GM19351 (cell line): ENCODE results near the gene C1D.
"Not testable (repeated sequence)": the region's sequence is repeated elsewhere in the genome, so short reads cannot be mapped to it uniquely, and the experiment has no call there.

Source experiments
- ATAC-seq: cut with Tn5 transposase; IDR thresholded peaks from one replicate; pipeline ENCODE4 v1.9.1; 2021; ENCODE audit warnings: mild to moderate bottlenecking, moderate library complexity; ENCODE audit not compliant: unreplicated experiment

The C1D gene, protein sequence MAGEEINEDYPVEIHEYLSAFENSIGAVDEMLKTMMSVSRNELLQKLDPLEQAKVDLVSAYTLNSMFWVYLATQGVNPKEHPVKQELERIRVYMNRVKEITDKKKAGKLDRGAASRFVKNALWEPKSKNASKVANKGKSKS

DNA sequence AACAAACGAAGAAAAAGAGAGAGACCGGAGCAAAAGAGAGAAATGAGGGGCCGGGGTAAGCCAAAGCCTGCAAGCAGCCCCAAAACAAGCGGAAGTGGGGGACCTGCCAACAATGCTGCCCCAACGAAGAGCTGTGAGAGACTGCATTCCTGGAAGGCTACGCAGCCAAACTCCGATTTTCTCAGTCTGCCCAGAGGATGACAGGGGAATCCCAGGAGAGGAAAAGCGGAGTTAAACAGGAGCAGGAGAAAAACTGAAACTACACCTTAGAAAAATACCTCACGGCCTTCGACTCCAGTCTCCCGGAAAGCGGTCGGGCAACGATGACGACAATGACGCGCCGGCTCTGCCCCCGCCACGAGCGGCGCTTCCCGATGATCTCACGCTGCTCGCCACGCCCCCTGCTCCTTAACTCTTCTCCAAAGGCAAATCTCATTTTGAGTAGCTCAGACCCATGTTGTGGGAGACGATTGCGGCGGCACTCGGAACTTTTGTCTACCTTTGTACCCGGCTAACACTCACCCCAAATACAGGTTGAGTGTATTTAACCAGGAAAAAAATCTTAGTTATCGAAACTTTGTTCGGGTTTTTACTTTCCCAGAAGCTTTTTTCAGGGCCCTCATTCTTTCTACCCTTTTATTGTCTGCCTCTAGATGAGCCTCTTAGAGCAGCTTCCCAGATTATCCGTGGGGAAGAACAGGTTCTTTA, at the start of gene C1D:
Gene C1D (minus strand): TSS at position 325 of the 708 bp plus-strand sequence. CDS start 15,694 bp downstream, outside the sequence.
- ATAC-seq: peak; percentile 95

DNA sequence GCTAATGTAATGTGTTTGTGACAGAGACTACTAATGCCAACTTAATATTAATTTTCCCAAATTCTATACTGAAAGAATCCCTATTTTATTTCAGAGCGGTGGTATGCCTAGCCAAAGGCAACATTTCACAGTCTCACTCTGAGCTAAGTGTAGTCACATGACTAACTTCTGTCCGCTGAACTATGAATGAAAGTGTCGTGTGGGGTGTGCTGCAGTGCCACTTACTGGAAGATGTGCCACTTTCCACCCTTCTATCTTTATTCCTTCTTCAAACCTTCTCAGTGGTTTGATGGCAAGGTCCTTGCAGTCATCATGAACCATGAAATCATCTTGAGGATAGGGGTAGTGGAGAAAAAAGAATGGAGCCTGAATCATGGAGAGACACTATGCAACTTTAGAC, 47.3 kb upstream of the C1D start:
- ATAC-seq: peak; percentile 91

GRCh38 chr2:68108120-68108519, 45.3 kb upstream of the C1D start:
- no peak for ATAC-seq

DNA sequence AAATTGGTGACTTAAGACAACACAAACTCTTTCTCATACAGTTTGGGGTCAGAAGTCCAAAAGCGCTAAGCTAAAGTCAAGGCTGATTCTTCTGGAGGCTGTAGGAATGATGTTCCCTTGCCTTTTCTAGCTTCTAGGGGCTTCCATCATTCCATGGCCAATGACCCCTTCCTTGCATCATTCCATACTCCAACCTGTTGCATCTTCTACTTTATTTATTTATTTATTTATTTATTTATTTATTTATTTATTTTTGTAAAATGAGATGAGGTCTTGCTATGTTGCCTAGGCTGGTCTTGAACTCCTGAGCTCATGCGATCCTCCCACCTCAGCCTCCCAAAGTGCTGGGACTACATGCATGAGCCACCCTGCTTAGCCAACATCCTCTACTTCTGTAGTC, 44.7 kb upstream of the C1D start:
- ATAC-seq: no peak

DNA sequence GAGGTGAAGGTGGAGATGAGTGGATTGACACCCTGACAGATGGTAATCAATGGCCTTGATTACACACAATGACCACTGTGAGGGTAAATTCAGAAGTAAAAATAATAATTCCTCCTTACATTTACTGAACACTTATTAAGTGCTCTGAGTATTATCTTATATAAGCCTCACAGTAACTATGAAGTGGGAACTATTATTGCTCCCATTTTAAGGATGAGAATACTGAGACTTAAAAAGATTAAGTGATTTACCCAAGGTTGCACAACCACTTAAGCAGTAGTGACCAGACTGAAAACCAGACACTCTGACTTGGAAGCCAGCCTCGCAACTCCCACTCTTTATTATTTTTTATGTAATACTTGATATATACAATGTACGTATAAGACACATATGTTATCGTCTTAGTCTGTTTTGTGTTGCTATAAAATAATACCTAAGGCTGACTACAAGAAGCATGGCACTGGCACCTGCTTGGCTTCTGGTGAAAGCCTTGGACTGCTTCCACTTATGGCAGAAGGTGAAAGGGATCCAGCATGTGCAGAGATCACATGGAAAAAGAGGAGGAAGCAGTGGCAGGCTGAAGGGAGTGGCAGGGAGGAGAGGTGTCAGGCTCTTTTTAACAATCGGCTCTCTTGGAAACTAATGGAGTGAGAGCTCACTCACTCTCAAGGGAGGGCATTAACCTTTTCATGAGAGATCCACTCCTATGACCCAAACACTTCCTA, 41.5 kb upstream of the C1D start:
- no peak for ATAC-seq

- no peak for ATAC-seq
Measured at GRCh38 chr2:68103709-68104055, 40.9 kb upstream of the C1D start.

- ATAC-seq: no peak
Measured at GRCh38 chr2:68103030-68103708, 40.4 kb upstream of the C1D start.

- no peak for ATAC-seq
Measured at GRCh38 chr2:68100189-68100588, 37.4 kb upstream of the C1D start.

GRCh38 chr2:68099260-68099659, 36.5 kb upstream of the C1D start:
- ATAC-seq: no peak

DNA sequence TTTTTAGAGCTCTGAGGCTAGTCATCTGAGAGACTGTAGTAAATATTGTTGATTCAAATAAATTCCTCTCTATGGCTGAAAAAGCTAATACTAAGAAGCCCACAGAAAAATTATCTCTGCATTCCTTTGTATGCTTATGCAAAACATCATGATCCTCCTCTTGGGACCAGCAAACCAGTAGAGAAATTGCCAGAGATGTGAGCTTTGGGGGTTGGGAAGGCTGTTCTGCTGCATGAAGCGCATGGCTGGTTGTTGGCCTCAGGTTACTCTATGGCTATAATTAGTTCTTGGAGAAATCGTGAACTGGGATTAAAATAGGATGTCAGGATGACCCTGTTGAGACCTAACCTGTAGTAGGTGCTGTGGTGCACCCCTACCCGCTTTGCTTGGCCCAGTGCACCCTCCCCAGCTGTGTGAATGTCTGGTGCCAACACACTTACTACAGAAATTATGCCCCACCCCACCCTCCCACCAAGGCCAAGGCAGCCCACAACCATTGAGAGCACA, 35.5 kb upstream of the C1D start:
- no peak for ATAC-seq

DNA sequence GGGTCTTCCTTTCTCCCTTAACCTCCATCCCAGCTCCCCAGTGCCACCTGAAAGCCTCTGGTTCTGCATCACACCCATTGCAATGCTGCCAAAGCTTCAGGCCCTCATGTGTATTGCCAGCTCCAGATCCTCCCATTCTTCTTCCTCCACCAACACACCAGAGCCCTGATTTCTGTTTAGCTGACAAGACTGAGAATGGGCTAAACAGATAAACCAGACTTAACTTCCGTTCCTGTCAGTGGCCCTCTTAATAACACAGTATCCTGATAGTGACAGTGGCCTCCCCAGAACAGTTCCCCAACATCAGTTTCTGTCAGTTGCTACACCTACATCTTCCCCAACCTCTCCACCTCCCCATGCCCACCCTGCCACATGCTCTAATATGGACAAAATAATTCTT, 31.3 kb upstream of the C1D start:
- ATAC-seq: no peak

- no peak for ATAC-seq
Measured at GRCh38 chr2:68093634-68094033, 30.8 kb upstream of the C1D start.

DNA sequence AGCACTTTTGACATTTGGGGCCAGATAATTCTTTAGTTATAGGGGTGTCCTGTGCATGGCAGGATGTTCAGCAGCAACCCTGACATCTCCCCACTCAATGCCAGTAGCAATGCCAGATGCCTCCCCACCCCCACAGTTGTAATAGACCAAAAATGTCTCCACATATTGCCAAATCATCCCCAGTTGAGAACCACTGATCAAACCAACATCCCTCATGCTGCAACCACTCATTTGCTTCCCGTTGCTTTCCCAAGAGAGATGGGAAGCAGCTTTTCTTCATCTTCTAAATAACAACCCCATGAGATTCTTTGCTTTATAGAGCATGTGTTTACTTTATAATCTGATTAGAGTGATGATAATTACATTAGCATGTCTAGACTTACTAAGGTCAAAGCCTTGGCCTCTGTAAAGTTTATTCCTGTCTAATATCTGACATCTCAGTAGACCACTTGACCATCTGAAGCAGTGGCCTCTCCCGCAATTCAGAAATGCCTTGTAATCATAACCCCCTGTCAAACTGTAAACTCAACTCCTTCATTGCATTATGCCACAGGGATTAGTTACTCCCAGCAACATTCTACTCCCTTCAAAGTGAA, 28.7 kb upstream of the C1D start:
- ATAC-seq: no peak

GRCh38 chr2:68089961-68090360, 27.2 kb upstream of the C1D start:
- ATAC-seq: no peak

DNA sequence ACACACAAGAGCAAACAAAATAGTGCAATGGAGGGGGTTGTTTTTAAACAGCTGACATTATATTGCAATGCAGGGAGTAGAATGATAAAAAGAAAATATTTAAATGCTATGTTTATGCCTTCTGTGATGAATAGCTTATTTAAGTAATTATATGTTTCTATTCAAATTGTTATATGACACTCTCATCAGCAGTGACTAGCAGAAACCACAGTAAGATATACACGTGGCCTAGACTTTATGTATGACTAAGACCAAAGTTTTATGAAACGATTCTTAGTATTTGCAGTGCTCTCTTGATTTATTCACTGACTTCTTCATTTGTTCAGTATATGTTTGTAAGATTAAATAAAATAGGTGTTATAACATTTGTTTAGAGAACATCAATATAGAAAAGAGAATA, 26.1 kb upstream of the C1D start:
- ATAC-seq: no peak

DNA sequence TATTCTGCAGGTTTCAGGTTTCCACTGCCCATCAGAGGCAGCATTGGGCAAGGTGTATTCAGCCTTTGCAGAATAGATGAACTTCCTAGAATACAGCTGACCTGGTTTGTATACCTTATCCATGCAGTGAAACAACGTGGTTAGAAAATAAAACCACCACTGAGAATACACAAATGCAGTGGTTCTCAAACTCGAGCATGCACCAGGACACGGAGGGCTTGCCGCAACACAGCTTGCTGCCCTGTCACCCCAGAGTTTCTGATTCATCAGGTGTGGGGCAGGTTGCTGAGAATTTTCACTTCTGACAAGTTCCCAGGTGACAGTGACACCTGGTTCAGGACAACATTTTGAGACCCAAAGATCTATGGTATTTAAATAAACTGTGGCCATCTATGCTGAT, 23.4 kb upstream of the C1D start:
- no peak for ATAC-seq

- ATAC-seq: peak; percentile 85
Measured at GRCh38 chr2:68083346-68083745, 20.5 kb upstream of the C1D start.

DNA sequence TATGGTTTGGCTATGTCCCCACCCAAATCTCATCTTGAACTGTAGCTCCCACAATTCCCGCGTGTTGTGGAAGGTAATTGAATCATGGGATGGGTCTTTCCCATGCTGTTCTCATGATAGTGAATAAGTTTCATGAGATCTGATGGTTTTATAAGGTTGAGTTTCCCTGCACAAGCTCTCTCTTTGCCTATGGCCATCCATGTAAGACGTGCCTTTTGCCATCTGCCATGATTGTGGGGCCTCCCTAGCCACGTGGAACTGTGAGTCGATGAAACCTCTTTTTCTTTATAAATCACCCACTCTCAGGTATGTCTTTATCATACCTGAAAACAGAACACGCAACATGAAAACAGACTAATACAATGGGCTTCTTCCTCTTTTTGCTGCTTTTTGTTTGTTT, 11.2 kb upstream of the C1D start:
- ATAC-seq: no peak

GRCh38 chr2:68063797-68064646, 1.2 kb upstream of the C1D start:
- ATAC-seq: not testable (repeated sequence)

GRCh38 chr2:68060652-68061051, 2.2 kb downstream of the C1D start:
- no peak for ATAC-seq
